Astrocyte (in vitro differentiated cells and primary cell): ENCODE data around the gene FGD6.

Experiments used
- EZH2 ChIP-seq: IDR thresholded peaks from 2 replicates; pipeline ENCODE4 v1.6.1; 2012; ENCODE audit warnings: mild to moderate bottlenecking, low read length, inconsistent platforms; ENCODE audit not compliant: insufficient read depth
- TF ChIP-seq, protein P1 (sequence below): IDR thresholded peaks from 2 replicates; pipeline ENCODE4 v1.5.1; 2011; ENCODE audit warnings: low read depth, mild to moderate bottlenecking, inconsistent platforms, low read length, moderate library complexity; ENCODE audit not compliant: insufficient read depth

DNA sequence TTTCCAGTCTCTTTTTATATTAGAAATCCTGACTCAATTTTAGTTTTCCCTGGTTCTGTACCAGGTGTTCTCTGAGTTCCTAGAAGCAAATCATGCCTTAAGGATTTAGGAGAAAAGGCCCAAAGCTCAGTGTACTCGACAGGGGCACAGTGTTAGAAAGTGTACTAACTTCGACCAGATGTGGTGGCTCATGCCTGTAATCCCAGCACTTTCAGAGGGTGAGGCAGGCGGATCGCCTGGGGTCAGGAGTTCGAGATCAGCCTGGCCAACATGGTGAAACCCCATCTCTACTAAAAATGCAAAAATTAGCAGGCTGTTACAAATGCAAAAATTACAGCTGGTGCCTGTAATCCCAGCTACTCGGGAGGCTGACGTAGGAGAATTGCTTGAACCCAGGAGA, 12.4 kb upstream of the FGD6 start:
- TF ChIP-seq, protein P1, sequence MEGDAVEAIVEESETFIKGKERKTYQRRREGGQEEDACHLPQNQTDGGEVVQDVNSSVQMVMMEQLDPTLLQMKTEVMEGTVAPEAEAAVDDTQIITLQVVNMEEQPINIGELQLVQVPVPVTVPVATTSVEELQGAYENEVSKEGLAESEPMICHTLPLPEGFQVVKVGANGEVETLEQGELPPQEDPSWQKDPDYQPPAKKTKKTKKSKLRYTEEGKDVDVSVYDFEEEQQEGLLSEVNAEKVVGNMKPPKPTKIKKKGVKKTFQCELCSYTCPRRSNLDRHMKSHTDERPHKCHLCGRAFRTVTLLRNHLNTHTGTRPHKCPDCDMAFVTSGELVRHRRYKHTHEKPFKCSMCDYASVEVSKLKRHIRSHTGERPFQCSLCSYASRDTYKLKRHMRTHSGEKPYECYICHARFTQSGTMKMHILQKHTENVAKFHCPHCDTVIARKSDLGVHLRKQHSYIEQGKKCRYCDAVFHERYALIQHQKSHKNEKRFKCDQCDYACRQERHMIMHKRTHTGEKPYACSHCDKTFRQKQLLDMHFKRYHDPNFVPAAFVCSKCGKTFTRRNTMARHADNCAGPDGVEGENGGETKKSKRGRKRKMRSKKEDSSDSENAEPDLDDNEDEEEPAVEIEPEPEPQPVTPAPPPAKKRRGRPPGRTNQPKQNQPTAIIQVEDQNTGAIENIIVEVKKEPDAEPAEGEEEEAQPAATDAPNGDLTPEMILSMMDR, result no peak
- TF ChIP-seq EZH2, result no peak
